ENCODE results near the gene LRATD1.

LRATD1 gene

GRCh38 chr2:14608245-14608644, 24.3 kb upstream of the LRATD1 start:
- no peak for TF ChIP-seq CTCF (IDR thresholded peaks at IDR 0.05)

- no peak for TF ChIP-seq CTCF (IDR thresholded peaks at IDR 0.05)
Observed at GRCh38 chr2:14614017-14614416, 18.5 kb upstream of the LRATD1 start.

GRCh38 chr2:14615121-14615520, 17.4 kb upstream of the LRATD1 start:
- TF ChIP-seq CTCF (IDR thresholded peaks at IDR 0.05), result no peak

- TF ChIP-seq CTCF (IDR thresholded peaks at IDR 0.05), result no peak
Observed at GRCh38 chr2:14615760-14616159, 16.8 kb upstream of the LRATD1 start.

GRCh38 chr2:14616342-14616741, 16.2 kb upstream of the LRATD1 start:
- TF ChIP-seq CTCF (IDR thresholded peaks at IDR 0.05), result no peak

- TF ChIP-seq CTCF (IDR thresholded peaks at IDR 0.05), result no peak
Observed at GRCh38 chr2:14616950-14617349, 15.6 kb upstream of the LRATD1 start.

GRCh38 chr2:14619441-14619840, 13.1 kb upstream of the LRATD1 start:
- TF ChIP-seq CTCF (IDR thresholded peaks at IDR 0.05), result no peak

- no peak for TF ChIP-seq CTCF (IDR thresholded peaks at IDR 0.05)
Observed at GRCh38 chr2:14621114-14621513, 11.4 kb upstream of the LRATD1 start.
